CD14-positive monocyte (primary cell): ENCODE measurements around the gene DNAJB13. TPM values are rescaled to one million over a fixed set of nuclear protein-coding genes. Genes with fewer than 3 reads are reported as not detected.

ENCODE experiments used
- DNase-seq, 3 donors: peaks; one replicate each; pipeline ENCODE4 v3.0.0-alpha.2; 2011 to 2022
- H2AFZ ChIP-seq: 2 replicates; pipeline ENCODE4 v1.6.0; 2012; ENCODE audit warnings: mild to moderate bottlenecking, low read depth, low read length, inconsistent platforms; ENCODE audit not compliant: insufficient read depth, poor library complexity, severe bottlenecking
- H3K27ac ChIP-seq, 2 donors: 1 replicate in 1 of 2; 2 replicates in 1 of 2; pipeline ENCODE4 v1.5.1; 2012 to 2013; ENCODE audit warnings: low read length in 2 of 2, control low read depth in 1 of 2, inconsistent platforms in 1 of 2, low read depth in 1 of 2, mild to moderate bottlenecking in 1 of 2
- H3K27me3 ChIP-seq, 2 donors: one replicate each; pipeline versions ENCODE4 v1.6.0 to v1.6.1; 2011 to 2013; ENCODE audit warnings: low read length in 2 of 2; ENCODE audit not compliant: control insufficient read depth in 2 of 2, insufficient read depth in 2 of 2
- H3K36me3 ChIP-seq, 2 donors: replicated peaks in 1 of 2; 1 replicate in 1 of 2; 2 replicates in 1 of 2; pipeline versions ENCODE4 v1.5.1 to v1.6.1; 2012 to 2013; ENCODE audit warnings: low read length in 2 of 2, control low read depth in 1 of 2, inconsistent platforms in 1 of 2, mild to moderate bottlenecking in 1 of 2; ENCODE audit not compliant: insufficient read depth in 2 of 2, control insufficient read depth in 1 of 2
- H3K4me1 ChIP-seq, 2 donors: 1 replicate in 1 of 2; 2 replicates in 1 of 2; pipeline versions ENCODE4 v1.5.1 to v1.6.1; 2012 to 2013; ENCODE audit warnings: low read length in 2 of 2, control low read depth in 1 of 2, inconsistent platforms in 1 of 2, mild to moderate bottlenecking in 1 of 2, moderate library complexity in 1 of 2; ENCODE audit not compliant: insufficient read depth in 2 of 2, control insufficient read depth in 1 of 2
- H3K4me2 ChIP-seq: replicated peaks from 2 replicates; pipeline ENCODE3; 2012; ENCODE audit warnings: low read length, moderate library complexity, mild to moderate bottlenecking; ENCODE audit not compliant: poor library complexity, severe bottlenecking; ENCODE audit errors: extremely low read depth
- H3K4me3 ChIP-seq, 3 experiments: fragments of 200-600 bp in 1 of 3; sonication (generic) in 1 of 3; replicated peaks in 1 of 3; 1 replicate in 2 of 3; 2 replicates in 1 of 3; pipeline ENCODE4 v1.5.1; 2011 to 2013; ENCODE audit warnings: low read length in 3 of 3, mild to moderate bottlenecking in 3 of 3, control low read depth in 2 of 3, low read depth in 2 of 3, inconsistent platforms in 1 of 3, moderate library complexity in 1 of 3
- H3K79me2 ChIP-seq: 2 replicates; pipeline ENCODE4 v1.6.0; 2012; ENCODE audit warnings: mild to moderate bottlenecking, control low read depth, inconsistent platforms, low read length, moderate library complexity; ENCODE audit not compliant: insufficient read depth
- H3K9ac ChIP-seq: 2 replicates; pipeline ENCODE4 v1.6.0; 2017; ENCODE audit warnings: low read length, mild to moderate bottlenecking; ENCODE audit not compliant: insufficient read depth, poor library complexity, severe bottlenecking
- H3K9me3 ChIP-seq, 2 donors: replicated peaks in 1 of 2; 1 replicate in 1 of 2; 2 replicates in 1 of 2; pipeline versions ENCODE4 v1.5.1 to v1.6.1; 2012 to 2013; ENCODE audit warnings: low read length in 2 of 2, control low read depth in 1 of 2; ENCODE audit not compliant: control insufficient read depth in 1 of 2, insufficient read depth in 1 of 2
- H4K20me1 ChIP-seq: 2 replicates; pipeline ENCODE4 v1.6.0; 2012; ENCODE audit warnings: mild to moderate bottlenecking, low read length, control low read depth, moderate library complexity; ENCODE audit not compliant: insufficient read depth
- H3K27ac Mint-ChIP-seq, 7 donors: one replicate each; pipeline ENCODE4 v1.8.0; 2020; ENCODE audit warnings: mild to moderate bottlenecking in 7 of 7, mixed read lengths in 7 of 7, moderate library complexity in 6 of 7, inconsistent platforms in 2 of 7
- H3K27me3 Mint-ChIP-seq, 3 donors: one replicate each; pipeline ENCODE4 v1.8.0; 2021 to 2022; ENCODE audit warnings: low read depth in 3 of 3, mild to moderate bottlenecking in 3 of 3, mixed read lengths in 3 of 3, moderate library complexity in 3 of 3, inconsistent platforms in 1 of 3
- H3K36me3 Mint-ChIP-seq, 2 donors: one replicate each; pipeline ENCODE4 v1.8.0; 2020; ENCODE audit warnings: mixed read lengths in 2 of 2, inconsistent platforms in 1 of 2, mild to moderate bottlenecking in 1 of 2
- H3K4me1 Mint-ChIP-seq: one replicate; pipeline ENCODE4 v1.8.0; 2020; ENCODE audit warnings: mild to moderate bottlenecking, mixed read lengths
- H3K4me3 Mint-ChIP-seq, 2 donors: one replicate each; pipeline ENCODE4 v1.8.0; 2020; ENCODE audit warnings: mild to moderate bottlenecking in 2 of 2, mixed read lengths in 2 of 2, moderate library complexity in 1 of 2
- H3K9me3 Mint-ChIP-seq, 7 donors: one replicate each; pipeline ENCODE4 v1.8.0; 2020 to 2022; ENCODE audit warnings: mixed read lengths in 7 of 7, mild to moderate bottlenecking in 6 of 7, moderate library complexity in 6 of 7, inconsistent platforms in 2 of 7
- CTCF ChIP-seq: fragments of 200-600 bp; IDR thresholded peaks from one replicate; pipeline ENCODE4 v1.8.0; 2022; ENCODE audit warnings: antibody characterized with exemption, mild to moderate bottlenecking
- WGBS: methylation state at CpG from one replicate; pipeline ENCODE4 v1.1.5; 2013; ENCODE audit warnings: missing lambda C conversion rate; ENCODE audit not compliant: insufficient coverage; 5-methylcytosine and 5-hydroxymethylcytosine counted together
- intact Hi-C, 2 donors: fragments of 100-400 bp; cut with micrococcal nuclease; formaldehyde crosslinking; loops; one replicate each; pipeline versions ENCODE4 v1.15.0 to v1.15.1; 2023
- polyA plus RNA-seq, 3 donors: library from polyadenylated mRNA; depleted of rRNA in 1 of 3; unstranded in 2 of 3; stranded (reverse) in 1 of 3; fragments of 300-500 nt in 2 of 3; fragments of >200 nt in 1 of 3; fragmentation: Illumina TruSeq in 2 of 3; gene quantifications; 1 replicate in 2 of 3; 2 replicates in 1 of 3; pipeline ENCODE4 v1.2.3, GENCODE V29; 2012 to 2021

Gene DNAJB13
- polyA plus RNA-seq, 3 donors, result not detected

- Histone ChIP-seq H3K9me3 (no peaks in the 10 kb centered on the region), H3K27ac (no peak overlapping the region), H3K27me3 (no peaks in the 10 kb centered on the region), H3K4me2 (no peak overlapping the region), H3K4me1 (peaks cover 15 to 18% of the 10 kb centered on the region in 2 donors), H3K79me2 (no peaks in the 10 kb centered on the region), H2AFZ (no peak overlapping the region), H3K36me3 (no peaks in the 10 kb centered on the region), H3K9ac (no peak overlapping the region), H4K20me1 (no peaks in the 10 kb centered on the region), H3K4me3 (no peak overlapping the region)
- peaks cover 0 to 2% (median 0%) of the 10 kb centered on the region in 7 donors for H3K9me3 Mint-ChIP-seq
- intact Hi-C loops, result no loop called here
- DNase-seq, result no peak
- no peak overlapping the region for H3K4me3 Mint-ChIP-seq
- H3K27ac Mint-ChIP-seq, result no peak overlapping the region
- no peaks in the 10 kb centered on the region for H3K36me3 Mint-ChIP-seq
- no peak for TF ChIP-seq CTCF
- peaks cover 13% of the 10 kb centered on the region for H3K4me1 Mint-ChIP-seq
- no CpG with 5 or more reads among the region's 7 CpGs for WGBS
- H3K27me3 Mint-ChIP-seq, result no peaks in the 10 kb centered on the region
These were observed 37.4 kb downstream of the DNAJB13 start for GRCh38 chr11:73988227-73988626.

- peaks cover 5% of the 10 kb centered on the region for H3K4me1 Mint-ChIP-seq
- no peaks in the 10 kb centered on the region for H3K36me3 ChIP-seq
- H3K27ac Mint-ChIP-seq, result no peak overlapping the region
- H3K9ac ChIP-seq, result no peak overlapping the region
- peak; percentile 51 for TF ChIP-seq CTCF
- no peaks in the 10 kb centered on the region for H4K20me1 ChIP-seq
- WGBS, result no CpG with 5 or more reads among the region's 6 CpGs
- no peak overlapping the region for H3K4me3 ChIP-seq
- no peaks in the 10 kb centered on the region for H3K79me2 ChIP-seq
- H3K36me3 Mint-ChIP-seq, result no peaks in the 10 kb centered on the region
- H2AFZ ChIP-seq, result no peak overlapping the region
- DNase-seq, result peak in 1 of 3 donors; percentile 23
- no peaks in the 10 kb centered on the region for H3K27me3 Mint-ChIP-seq
- no peaks in the 10 kb centered on the region for H3K27me3 ChIP-seq
- H3K4me1 ChIP-seq, result peaks cover 7 to 12% of the 10 kb centered on the region in 2 donors
- no peak overlapping the region for H3K4me2 ChIP-seq
- H3K9me3 Mint-ChIP-seq, result peaks cover 0 to 2% (median 0%) of the 10 kb centered on the region in 7 donors
- H3K27ac ChIP-seq, result no peak overlapping the region
- no peak overlapping the region for H3K4me3 Mint-ChIP-seq
- intact Hi-C loops, result no loop called here
- no peaks in the 10 kb centered on the region for H3K9me3 ChIP-seq
These were observed 38.3 kb downstream of the DNAJB13 start for GRCh38 chr11:73989156-73989555.
